HG02642 (cell line): ENCODE measurements around the gene EPHB3.

Experiments
- ATAC-seq: cut with Tn5 transposase; IDR thresholded peaks from one replicate; pipeline ENCODE4 v1.9.1; 2021; ENCODE audit warnings: mild to moderate bottlenecking; ENCODE audit not compliant: unreplicated experiment, poor library complexity

The EPHB3 gene

GRCh38 chr3:184576457-184577240 is 15.1 kb downstream of the EPHB3 start:
- ATAC-seq = no peak

DNA sequence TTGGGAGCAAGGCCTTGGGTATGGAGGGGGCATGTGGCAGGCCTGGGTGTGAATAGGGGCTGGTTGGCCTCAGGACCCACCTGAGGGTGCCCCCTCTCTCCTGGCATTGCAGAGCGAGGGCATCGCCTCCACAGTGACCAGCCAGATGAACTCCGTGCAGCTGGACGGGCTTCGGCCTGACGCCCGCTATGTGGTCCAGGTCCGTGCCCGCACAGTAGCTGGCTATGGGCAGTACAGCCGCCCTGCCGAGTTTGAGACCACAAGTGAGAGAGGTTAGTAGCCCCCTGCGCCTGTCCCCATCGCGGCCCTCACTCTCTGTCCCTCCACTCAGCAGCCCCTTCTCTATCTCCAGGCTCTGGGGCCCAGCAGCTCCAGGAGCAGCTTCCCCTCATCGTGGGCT is 16.0 kb downstream of the EPHB3 start:
- ATAC-seq = no peak

DNA sequence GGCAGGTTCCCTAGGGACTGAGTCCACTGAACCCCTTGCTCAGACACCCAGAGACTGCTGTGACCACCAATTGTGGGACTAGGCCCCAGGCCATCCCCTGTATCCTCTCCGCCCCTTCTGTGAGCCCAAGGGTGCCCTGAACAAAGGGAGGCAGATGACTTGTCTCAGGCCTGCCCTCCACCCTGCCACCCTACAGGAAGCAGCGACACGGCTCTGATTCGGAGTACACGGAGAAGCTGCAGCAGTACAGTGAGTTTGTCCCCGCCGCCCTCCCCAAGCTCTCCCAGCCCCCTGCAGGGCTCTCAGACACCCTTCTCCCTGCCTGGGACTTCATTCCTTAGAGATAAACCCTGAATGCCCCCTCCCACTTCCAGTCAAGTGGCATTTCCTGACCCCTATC is 16.6 kb downstream of the EPHB3 start:
- ATAC-seq = no peak

DNA sequence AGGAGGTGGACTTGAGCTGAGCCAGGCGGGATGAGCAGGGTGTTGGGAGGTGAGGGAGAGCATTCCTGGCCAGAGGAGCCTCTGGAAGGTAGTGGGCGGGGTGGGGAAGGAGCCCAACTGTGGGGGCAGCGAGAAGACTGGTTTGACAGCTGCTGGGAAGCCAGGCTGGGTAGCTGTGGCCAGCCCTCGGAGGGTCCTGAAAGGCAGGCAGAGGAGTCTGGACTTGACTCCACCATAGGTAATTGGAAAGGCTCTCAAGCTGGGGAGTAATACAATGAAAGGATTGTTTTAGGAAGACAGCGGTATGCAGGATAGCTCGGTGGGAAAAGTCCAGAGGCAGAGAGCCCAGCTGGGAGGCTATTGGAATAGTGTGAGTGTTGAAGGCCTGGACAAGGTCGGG is 17.2 kb downstream of the EPHB3 start:
- ATAC-seq = no peak

- no peak for ATAC-seq
Observed at GRCh38 chr3:184579513-184579912, 17.9 kb downstream of the EPHB3 start.

GRCh38 chr3:184580376-184580775 is 18.8 kb downstream of the EPHB3 start:
- no peak for ATAC-seq

- no peak for ATAC-seq
Observed at GRCh38 chr3:184581331-184581855, 19.8 kb downstream of the EPHB3 start.

DNA sequence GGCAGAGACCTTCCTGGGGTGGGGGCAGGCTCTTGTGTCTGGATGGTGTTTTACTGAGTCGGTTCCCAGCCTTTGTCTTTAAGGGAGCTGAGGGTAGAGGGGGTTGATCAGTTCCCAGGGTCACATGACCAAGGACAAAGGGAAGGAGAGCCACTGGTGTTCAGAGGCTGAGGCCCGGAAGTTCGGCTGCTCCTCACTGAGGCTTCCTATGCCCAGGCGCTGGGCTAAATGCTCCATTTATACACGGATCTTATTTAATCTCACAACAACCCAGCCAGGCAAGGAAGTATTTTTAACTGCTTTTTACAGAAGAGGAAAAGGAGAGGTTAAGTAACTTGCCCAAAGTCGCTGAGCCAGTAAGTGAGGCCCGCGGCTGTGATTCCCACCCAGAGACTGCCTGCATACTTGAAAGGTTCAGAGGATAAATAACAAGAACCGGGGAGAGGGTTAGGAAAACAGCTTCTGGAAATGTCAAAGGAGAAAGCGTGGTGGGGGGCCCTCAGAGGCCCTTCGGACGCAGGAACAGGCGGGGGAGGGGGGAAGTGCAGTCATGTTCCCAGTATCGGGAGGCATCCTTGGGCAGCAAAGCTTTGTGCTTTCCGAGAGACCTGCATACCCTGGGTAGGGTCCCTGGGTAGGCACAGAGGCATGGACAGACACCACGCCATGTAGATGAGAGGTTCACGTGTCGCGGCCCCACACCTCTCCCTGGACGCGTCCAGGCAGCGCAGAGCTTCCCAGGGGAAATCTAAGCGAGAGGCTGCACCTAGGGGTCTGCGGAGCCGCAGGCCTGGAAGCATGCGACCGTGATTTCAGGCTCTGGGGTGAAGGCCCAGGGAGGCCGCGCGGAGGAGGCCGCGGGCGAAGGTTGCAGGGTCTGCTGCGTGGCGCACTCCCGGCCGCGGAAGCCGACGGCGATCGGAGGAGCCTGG is 21.3 kb downstream of the EPHB3 start:
- no peak for ATAC-seq

DNA sequence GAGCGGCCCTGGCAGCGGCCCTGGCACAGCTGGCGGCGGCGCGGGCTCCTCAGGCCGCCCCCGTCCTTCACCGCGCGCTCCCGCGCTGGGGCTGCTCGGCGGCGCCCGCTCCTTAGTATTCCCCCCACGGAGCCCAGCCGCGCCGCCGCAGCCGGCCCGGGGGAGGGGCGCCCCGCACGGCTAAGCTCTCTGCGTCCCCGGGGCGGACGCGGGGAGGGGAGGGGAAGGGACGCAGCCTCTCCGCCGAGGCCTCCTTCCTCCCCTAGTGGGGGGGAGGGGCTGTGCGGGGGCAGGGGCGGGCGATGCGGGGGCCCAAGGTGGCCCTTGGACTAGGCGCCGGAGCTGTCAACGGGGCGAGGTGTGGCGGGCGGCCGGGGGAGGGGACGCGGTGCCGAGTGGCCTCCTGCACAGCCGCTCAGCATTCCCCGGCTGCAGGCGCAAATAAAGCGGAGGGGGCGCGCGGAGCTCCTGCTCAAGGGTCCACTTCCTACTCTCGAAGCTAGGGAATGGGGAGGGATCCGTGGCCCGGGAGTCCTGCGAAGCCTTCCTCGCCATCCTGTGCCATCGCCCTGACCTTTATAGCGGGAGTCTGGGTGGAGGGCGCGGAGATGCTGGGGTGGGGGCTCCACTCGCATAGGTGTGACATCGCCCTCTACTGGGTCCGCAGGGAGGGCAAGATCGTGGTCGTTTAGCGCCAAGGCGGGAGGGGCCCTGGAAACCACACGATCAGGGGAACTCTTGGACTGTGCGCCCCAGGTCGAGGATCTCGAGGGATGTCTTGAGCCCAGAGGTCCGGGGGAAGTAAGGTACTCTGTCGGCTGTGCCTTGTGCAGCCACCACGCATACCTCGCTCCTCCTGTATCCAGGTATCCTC is 22.2 kb downstream of the EPHB3 start:
- no peak for ATAC-seq

GRCh38 chr3:184584464-184584891 is 22.9 kb downstream of the EPHB3 start:
- no peak for ATAC-seq

DNA sequence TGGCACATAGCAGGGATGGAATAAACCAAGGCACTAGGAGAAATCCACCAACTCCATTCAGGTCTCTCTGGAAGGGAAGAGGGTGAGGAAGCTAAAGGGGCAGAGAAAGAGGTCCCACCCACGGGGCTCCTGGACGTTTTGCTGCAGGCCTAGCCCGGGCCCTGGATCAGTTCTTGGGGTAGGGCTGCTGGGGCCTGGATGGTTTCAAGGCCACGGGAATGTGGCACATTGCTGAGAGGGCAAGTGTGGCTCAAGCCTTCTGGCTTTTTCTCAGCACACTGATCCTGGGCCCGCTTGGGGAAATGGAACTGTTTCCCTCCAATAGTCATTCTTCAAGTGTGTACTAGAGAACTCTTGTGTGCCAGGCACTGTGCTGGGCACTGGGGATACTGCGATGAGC is 24.0 kb downstream of the EPHB3 start:
- ATAC-seq = no peak

DNA sequence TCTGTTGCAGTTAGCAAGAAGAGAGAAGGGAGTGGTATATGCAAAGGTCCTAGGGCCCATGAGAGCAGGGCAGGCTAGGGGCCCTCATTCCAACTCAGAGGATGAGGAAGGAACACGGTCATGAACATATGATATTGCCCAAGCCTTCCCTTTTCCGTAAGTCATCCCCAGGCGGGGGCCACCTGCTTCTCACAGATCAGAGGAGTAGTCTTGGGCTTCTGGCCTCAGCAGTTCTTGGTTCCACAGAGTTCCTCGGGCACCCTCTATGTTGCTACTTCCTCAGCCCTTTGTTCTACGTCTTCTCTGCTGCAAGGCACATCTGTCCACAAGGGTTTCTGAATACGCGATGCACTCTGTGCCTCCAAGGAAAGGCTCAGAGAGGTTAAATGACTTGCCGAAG is 25.3 kb downstream of the EPHB3 start:
- ATAC-seq = no peak

GRCh38 chr3:184588776-184589175 is 27.2 kb downstream of the EPHB3 start:
- ATAC-seq = no peak

- ATAC-seq = no peak
Observed at GRCh38 chr3:184590795-184591194, 29.2 kb downstream of the EPHB3 start.

DNA sequence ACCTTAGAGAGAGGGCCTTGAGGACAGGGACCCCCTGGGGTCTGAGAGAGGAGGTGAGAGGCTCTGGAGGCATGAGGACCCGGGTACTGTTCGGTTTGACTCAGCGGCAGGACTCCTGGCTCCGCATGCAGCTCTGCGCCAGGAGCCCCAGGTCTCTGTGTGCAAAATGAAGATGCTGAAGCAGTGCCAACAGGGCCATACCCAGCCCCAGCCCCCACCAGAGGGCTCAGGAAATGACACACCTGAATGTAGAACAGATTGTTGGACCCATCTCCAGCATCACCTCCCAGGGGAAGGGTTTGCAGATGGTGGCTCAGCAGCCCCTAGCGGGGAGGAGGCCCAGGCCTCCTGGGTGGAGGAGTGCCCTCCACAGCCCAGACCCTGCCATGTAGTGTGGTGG is 30.2 kb downstream of the EPHB3 start:
- no peak for ATAC-seq

GRCh38 chr3:184592371-184593219 is 31.0 kb downstream of the EPHB3 start:
- no peak for ATAC-seq

DNA sequence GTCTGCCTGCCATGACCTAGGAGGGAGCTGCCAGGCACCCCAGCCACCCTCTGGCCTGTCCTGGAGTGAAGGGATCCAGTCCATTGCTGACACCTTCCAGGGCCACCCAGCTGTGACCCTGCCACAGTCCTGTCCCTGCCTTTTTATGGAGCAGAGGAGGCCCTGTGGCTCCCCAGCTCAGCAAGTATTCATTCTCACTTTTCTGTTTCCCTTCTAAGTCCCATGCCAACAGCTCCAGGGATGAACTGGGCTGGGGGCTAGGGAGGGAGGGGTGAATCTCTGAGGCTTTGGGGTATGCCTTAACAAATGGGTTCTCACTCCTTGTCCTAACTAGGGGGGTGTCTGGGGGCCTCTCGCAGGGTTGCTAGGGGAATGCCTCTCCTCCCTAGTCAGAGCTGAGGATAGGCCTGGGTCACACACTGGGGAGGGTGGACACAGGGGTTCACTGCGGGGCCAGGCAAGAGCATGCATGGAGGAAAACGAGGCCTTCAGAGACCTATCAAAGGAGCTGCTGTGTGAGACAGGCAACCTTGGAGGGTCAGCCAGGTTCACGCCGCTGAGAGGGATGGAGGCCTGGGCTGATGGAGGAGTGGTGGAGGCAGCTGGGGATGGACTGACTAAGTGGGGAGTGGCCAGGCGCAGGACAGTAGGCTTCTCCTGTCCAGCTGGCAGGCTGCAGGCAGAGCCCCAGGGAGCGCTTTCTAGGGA is 31.8 kb downstream of the EPHB3 start:
- no peak for ATAC-seq

DNA sequence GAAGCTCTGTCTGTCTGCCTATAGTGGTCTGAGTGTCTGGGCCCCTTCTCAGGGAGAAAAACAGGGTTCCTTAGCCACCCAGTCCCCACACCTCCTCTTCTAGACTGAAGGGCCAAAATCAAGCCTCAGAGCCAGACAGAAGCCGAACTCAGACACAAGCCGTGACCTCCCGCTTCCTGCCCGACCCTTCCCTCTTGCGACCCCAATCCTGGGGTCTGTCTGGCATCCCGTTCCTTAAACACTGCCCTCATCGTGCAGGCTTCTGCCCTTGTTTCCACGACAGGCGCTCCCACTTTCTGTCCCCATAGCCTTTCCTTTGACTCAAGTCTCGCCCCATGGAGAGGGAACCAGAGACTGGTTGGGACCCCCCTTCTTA is 32.3 kb downstream of the EPHB3 start:
- ATAC-seq = no peak
